CD4-positive, alpha-beta T cell treated with Interleukin-17A for 4 hours (primary cell): Measurements from ENCODE around the gene HTRA3.
A peak's percentile ranks its signal among the peaks of the same experiment; 100 is the strongest.

Experiments used
- DNase-seq: peaks from one replicate; pipeline ENCODE4 v3.0.0-alpha.2; 2020; ENCODE audit warnings: mixed read lengths

Gene HTRA3

DNA sequence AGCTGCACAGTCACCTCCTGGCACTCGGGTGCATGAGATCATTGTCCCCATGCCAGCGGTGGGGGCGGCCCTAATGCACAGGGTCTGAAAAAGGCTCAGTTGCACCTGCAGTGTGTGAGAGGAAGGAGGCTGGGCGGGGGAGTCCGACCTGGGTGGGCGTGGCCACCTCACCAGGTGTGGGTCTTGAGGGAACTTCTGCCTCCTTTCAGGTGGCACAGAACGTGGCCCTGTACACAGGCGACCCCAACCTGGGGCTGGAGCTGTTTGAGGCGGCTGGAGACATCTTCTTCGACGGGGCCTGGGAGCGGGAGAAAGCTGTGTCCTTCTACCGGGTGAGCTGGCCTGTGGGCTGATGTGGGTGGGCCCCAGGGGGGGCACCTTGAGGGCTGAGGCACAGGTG, 34.3 kb upstream of the HTRA3 start:
- no peak for DNase-seq

DNA sequence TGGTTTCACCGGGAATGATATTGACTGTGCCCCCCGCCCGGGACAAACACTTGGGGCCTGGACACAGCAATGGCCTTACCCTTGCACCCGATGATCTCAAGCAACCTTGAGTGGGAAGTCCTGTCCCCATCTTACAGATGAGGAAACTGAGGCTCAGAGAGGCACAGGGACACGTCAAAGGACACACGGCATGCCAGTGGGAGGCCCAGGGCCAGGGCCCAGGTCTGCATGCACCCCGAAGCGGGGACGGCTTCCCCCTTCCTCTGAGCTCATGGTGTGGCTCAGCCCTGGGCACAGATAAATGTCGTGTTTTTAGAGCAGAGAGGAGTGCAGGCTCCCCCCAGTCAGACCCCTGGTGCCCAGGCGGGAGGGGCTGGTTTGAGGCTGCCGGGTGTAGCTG, 33.9 kb upstream of the HTRA3 start:
- no peak for DNase-seq

DNA sequence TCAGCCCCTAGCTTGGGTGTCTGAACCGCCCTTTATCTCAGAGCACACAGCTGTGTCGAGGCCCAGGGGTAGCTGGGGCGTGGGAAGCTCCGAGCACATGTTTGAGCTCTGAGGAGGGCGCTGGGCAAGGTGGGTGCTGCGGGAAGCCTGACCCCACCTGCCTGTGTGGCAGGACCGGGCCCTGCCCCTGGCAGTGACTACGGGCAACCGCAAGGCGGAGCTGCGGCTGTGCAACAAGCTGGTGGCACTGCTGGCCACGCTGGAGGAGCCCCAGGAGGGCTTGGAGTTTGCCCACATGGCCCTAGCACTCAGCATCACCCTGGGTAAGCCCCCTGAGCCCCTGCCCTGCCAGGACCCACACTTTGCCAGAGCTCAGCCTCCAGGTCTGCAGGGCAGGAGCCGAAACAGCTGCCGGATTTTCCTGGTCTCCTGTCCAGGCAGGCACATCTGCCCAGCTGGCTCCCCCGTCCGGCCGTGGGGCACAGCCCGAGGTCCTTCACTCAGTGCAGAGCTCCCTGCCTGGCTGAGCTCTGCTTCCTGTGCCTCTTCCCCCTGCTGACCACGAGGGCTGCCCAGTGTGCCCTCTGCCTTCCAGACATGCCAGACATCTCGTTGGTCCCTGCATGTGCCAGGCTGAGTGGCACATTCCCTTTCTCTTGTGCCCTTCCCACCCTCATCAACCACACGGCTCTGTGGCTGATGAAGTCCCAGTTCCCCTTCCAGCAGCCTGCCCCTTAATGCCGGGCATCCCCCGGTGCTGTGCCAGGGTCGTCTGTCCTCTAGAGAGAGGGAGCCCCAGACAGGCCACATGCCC, 33.2 kb upstream of the HTRA3 start:
- DNase-seq: no peak

DNA sequence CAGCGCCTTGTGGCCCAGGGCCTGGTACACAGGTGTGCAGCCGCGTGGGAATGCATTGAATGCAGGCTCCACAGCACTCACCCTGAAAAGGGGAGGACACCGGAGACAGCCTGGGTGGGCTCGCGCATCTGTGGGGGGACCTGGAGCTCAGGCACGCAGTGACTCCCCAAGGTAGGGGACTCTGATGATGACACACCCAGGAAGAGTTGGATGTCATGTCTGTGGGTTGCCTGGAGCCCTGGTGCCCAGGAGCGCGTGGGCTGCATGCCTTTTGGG, 32.7 kb upstream of the HTRA3 start:
- DNase-seq: no peak

DNA sequence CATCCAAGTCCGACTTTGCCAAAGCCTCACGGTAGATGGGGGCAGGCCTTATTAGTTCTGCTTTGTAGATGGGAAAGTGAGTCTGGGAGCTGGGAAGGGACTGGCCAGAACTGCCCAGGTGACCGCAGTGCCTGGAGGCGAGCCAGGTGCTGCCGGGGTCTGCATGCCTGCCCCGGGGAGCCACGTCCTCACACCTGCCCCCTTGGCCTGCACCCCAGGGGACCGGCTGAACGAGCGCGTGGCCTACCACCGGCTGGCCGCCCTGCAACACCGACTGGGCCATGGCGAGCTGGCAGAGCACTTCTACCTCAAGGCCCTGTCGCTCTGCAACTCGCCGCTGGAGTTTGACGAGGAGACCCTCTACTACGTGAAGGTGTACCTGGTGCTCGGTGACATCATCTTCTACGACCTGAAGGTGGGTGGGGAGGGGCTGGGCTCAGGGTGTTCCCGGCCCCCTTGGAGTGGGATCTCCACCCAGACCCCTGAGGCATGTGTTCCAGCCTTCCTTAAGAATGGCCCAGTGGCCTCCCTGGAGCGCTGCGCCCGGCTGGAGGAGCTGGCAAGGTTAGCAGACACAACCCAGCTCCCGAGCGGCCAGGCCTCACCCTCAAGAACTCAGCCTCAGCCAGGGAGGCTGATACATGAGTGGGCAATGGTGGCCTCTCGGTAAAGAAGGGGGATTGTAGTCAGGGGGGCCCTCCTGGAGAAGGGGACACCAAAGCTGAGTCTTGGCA, 32.1 kb upstream of the HTRA3 start:
- DNase-seq: no peak

DNA sequence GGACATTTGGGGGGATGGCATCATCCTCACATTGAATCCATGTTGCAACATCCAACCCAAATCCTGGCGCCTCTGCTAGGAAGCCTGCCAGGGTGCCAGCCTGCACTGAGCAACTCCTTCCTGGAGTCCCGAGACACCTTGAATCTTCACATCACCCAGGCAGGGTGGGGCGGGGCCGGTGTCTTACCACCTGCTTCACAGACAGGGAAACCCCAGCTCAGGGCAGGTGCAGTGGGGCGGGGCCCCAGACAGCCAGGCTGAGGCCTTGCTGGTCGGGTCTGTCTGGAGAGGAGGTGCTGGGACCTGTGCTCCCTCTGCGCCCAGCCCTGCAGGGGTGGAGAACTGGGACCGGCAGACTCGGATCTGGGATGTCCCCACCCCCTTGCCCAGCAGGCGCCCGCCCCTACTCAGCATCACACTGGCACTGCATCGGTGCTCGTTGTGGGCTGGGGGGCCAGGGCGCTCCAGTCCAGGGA, 31.5 kb upstream of the HTRA3 start:
- DNase-seq: peak; percentile 18

DNA sequence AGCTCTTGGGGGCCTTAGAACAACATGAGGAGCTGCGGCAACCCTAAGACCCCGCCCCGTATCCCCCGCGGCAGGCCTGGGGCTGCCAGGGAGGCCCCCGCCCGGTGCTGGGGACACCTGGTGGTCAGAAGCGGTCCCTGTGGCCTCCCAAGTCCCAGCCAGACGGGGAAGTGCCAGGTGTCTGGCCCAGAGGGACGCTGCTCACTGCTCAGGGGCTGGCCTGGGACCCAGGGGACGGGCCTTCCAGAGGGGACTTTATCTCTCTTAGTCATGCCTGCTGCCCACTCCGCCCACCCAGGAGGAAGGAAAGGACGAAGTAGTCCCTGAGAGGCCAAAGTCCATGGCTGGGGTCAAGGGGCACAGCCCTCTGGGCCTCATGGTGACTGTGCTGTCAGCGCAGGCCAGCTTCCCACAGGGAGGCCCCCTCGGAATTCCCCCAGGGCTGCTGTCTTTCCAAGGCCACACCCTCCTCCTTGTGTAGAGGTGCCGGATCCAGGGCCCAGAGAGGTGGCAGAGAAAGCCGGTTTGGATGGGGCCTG, 31.0 kb upstream of the HTRA3 start:
- no peak for DNase-seq

DNA sequence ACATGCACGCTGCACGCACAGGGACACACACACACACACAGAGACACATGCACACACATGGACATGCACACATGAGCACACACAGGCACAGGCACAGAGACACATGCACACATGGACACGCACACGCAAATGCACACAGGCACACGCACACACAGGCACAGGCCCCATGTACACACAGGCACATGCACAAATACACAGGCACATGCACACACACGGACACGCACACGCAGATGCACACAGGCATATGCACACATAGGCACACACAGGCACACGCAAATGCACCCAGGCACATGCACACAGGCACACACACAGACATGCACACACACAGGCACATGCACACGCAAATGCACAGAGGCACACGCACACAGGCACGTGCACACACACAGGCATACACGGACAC, 30.3 kb upstream of the HTRA3 start:
- no peak for DNase-seq

DNA sequence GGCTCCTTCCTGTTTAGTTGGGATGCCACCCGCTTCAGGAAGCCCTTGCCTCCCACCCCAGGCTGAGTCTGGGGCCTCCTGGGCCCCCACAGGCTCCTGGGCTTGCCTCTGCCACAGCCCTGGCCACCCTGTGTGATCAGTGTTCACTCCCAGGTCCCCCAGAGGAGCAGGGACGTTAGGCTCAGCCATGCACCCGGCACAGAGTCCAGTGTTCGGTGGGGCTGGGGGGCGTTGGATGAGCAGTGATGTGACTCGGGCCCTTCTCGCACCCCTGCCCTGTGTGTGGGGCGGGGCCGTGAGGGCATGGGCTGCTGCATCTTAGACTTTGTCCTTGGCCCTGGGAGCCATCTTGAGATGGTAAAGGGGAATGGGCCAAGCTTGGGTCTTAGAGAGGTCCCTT, 29.9 kb upstream of the HTRA3 start:
- no peak for DNase-seq

DNA sequence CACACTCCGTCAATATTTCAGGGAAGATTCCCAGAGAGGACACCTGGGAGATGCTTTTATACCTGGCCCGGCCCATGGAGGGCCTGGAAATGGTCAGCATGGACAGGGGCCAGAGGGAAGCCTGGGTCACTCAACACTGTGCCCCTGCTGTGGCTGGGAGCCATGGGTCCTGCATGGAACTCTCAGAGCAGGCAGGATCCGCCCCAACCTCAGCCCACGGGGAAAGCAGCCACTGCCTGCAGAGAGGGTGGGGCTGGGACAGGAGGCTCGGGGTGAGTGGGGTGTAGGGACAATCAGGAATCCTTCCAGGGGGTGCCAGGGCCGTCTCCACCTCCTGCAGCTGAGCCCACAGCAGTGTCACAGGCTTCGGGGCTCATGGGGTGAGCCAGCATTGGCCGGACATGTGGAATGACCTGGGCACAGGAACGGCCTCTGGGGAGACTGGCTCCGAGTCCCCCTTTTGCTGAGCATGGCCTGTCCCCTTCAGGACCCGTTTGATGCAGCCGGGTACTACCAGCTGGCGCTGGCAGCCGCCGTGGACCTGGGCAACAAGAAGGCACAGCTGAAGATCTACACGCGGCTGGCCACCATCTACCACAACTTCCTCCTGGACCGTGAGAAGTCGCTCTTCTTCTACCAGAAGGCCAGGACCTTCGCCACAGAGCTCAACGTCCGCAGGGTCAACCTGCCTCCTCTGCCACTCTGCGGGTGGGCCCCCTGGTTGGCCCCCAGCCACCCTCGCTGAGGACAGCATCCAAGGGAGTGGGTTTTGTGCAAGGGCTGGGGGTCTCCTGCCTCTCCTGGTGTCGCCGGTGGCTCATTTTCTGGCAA, 29.1 kb upstream of the HTRA3 start:
- no peak for DNase-seq

DNA sequence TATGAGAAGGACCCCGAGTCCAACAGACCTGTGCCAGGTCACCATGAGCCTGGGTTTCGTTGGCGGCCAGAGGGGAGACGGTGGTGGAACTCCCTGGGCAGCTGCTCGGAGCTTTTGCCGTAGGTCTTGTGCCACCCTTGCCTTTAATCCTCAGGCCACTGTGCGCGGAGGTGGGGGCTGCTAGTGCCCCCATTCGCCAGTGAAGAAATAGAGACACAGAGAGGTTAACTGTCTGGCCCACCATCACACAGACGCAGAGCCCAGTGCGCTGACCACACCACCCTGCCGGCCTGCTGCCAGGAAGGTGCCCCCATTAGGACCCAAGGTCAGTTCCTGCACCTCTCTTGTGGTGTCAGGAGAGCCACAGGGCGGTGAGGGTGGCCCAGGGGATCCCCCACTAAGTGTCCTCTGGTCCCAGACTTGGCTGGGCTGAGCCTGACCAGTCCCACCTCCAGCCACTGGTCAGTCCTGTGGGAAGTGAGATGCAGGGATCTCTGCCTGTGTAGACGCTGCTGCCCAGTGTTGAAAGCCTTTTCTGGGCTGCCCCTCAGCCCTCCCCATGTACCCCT, 28.3 kb upstream of the HTRA3 start:
- DNase-seq: no peak

DNA sequence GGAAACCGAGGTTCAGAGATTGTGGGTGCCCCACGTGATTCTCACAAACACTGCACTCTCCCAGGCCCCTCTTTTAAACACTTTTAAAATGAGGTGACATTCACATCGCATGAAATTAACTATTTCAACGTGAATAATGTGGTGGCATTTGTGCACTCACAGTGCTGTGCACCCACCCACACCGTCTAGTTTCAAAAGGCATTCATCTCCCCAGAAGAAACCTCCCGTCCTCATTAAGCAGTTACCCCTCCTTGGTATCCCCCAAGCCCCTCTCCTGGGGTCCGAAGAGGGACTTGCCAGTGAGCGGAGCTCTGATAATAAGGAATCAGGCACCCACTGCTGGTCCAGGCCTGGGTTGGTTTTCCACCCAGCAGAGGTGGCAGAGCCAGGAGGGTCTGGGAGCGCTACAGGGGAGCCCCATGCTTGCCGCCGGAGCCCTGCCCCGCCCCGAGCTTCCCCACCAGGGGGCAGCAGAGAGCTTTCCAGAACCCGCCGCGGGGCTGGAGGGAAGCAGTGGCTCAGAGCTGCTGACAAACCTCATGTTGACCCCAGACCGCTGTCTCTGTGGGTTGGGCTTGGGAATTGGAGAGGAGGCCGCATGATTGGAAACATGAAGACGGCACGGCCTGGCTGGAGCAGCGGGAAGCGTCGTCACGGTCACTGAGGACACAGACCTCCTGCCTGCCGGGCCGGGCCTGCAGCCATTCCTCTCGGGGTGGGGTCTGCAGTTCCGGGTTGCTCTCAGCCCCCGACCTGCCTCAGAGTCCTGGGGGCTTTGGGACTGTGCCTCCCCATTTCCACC, 27.5 kb upstream of the HTRA3 start:
- peak; percentile 87 for DNase-seq

DNA sequence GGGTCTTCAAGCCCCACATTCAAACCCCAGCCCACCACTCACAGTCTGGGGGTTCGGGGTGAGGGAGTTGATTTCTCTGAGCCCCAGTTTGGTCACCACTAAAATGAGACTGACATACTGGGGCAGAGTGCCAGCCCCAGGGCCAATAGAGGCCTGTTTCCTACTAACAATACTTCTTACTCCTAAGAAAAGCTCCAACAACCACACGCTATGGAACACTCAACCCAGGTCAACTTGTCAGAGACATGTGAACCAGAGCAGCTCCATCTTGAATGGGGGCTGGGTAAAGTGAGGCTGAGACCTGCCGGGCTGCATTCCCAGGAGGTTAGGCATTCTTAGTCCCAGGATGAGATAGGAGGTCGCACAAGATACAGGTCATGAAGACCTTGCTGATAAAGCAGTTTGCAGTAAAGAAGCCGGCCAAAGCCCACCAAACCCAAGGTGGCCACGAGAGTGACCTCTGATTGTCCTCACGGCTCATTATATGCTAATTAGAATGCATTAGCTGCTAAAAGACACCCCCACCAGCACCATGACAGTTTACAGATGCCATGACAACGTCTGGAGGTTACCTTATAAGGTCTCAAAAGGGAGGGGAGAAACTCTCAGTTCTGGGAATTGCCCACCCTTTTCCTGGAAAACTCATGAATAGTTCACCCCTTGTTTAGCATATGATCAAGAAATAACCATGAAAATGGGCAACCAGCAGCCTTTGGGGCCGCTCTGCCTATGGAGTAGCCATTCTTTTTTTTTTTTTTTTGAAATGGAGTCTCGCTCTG, 26.6 kb upstream of the HTRA3 start:
- DNase-seq: no peak

DNA sequence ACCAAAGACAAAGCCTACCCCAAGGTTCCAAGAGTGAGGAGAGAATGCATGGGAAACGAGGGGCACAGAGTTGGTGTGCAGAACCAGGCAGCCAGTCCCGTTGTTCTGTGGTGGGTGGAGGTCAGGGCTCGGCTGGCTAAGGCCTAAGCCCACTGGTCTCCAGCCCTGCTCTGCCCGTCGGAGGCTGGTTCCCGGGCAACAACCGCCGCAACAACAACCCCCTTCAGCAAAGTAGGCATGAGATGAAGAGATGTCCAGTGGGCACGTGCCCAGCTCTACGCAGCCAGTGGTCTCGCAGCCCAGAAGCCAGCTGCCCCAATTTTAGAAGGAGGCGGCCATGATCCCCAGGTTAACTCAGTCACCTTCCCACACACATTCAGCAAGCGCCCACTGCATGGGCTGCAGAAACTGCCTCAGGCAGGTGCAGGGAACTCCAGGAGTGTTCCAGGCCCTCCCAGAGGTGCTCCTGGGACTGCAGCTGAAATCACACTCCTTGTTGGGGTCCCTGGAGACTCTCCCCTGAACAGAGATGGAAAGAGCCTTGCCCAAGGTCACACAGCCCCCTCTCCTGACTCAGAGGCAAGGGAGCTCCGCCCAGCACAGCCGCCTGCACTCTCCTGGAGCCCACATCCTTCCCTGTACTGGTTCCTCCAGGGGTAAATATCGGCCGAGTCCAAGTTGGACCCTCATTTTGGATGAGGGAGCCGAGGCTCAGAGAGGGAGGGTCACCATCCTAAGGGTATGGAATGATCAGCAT, 25.4 kb upstream of the HTRA3 start:
- DNase-seq: no peak

DNA sequence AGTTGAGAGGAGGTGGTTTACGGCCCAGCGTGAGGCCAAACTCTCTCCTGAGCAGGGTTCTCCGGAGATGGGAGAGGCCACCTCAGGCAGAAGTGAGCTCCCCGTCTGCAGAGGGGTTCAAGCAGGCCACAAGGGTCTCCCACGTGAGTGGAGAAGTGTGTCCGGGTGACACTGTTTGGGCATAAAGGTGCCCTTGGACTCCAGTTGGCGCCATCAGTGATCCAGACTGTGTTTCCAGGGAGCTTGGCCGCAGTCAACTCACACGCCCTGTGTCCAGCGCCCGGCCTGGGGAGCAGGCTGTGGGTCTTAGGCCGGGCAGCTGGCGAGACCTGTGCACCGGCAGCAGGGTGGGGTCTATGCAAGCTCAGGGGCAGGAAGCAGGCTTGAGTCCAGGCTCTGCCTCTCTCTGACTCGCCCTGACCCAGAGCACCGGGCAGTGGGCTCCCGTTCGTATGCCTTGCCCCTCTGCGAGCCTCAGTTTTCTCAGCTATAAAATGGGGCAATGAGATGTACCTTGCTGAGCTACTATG, 24.6 kb upstream of the HTRA3 start:
- DNase-seq: no peak

DNA sequence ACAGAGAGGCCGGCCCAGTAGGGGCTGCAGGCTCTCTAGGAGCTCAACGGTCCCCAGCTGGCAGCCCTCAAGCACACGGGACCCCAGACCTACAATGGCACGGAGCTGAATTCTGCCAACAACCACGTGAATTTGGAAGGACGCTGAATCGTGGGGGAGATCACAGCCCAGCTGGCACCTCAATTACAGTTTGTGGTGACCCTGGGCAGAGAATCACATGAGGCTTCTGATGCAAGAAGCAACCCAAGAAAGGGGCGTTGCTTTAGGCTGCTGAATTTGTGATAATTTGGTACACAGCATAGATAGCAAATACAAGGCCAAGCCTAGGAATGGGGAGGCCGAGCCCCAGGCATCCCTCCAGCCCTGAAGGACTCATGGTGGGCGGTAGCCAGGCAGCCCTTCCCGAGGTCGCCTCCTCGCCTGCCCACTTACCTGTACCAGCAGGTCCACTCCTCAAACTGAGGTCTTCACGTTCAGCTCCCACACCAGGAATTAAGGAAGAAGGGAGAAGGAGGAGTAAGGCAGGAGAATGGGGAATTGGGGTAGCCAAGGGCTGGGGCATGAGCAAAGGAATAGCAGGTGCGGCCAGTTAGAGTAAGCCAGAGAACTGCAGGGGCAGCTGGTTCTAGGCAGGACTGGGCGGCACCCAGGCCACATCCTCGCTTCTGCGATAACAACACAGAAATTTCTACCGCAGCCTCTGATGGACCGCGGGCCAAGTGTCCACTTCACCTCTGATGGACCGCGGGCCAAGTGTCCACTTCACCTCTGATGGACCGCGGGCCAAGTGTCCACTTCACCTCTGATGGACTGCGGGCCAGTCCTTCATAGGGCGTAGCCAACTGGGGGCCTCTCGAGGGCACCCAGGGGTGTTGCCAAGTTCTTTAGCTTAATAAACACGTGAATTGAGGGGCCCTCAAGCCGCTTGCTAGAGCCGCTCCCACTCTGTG, 23.4 kb upstream of the HTRA3 start:
- no peak for DNase-seq

DNA sequence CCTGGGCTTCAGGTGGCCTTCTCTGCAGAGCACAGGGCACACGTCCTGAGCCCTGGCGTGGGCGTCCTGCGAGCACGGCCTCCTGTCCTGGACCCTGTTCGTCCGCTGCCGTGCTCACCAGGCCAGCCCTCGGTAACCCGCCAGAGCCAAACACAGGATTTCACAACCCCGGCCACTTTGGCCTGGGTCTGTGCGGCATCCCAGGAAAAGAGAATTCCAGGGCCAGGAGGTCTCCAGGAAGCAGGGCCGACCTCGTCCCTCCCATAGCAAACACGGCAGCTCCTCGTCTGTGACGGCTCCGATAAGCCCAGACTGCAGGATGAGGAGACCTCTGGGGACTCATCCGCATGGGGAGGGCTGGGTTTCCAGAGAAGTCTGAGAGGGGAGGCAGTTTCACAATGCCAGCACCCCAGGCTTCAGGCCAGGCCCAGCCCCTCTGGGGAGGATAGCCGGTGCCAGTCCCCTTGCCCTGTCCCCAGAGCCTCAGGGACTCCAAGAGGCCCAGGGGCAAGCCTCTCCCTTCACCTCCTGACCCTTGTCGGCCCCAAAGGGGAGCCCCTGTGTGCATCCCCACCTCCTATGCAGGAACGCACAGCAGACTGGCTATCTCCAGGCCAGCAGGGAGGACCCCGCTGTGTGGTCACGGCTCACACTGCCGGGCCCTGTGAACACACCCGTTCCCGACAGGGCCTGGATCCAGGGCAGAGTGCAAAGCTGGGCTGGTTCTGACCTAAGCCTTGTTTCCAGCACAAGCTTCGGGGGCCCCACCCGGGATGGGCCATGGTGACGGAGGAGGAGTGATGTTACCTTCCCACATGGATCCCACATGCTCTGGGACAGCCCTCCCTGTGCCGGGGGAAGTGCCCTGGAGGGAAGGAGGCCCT, 22.3 kb upstream of the HTRA3 start:
- no peak for DNase-seq

DNA sequence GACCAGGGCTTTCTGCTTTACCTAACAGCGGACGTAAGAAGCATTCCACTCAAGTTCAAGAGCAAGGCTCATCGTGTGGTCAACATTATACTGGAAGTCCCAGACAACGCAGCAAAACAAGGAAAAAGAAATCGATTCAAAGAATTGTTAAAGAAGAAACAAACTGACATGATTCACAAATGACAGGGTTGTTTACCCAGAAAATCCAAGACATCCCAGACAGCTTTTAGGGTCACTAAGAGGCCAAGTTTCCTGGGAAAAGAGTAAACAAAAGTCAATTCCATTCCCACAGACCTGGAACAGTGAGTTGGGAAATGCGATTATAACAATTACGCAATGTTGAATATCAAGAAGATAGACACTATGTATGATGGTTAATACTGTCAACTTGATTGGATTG, 21.5 kb upstream of the HTRA3 start:
- no peak for DNase-seq
